ENCODE data around the gene FOXB1.
A peak's percentile ranks its signal among the peaks of the same experiment; 100 is the strongest.

Gene FOXB1

GRCh38 chr15:59999612-60000112 lies 4.4 kb upstream of the FOXB1 start:
- peak overlapping the region; percentile 68 for H3K4me3 ChIP-seq (ENCODE audit: low read depth, low read length)
- peak overlapping the region; percentile 70 for H3K9ac ChIP-seq (ENCODE audit: low read length)
- no peaks in the 10 kb centered on the region for H3K9me3 ChIP-seq (ENCODE audit: control insufficient read depth, insufficient read depth, low read depth, low read length)
- H3K4me1 ChIP-seq (ENCODE audit: control insufficient read depth, insufficient read depth, low read length): peaks cover 46% of the 10 kb centered on the region
- no peaks in the 10 kb centered on the region for H3K36me3 ChIP-seq (ENCODE audit: control insufficient read depth, insufficient read depth, low read length)
- H3K27me3 ChIP-seq (ENCODE audit: control insufficient read depth, insufficient read depth, low read length): peaks cover 98% of the 10 kb centered on the region
- no peak overlapping the region; the same call in 1 of the 2 replicates for H3K27ac ChIP-seq (ENCODE audit: low read depth, low read length)

GRCh38 chr15:60000113-60000823 lies 3.8 kb upstream of the FOXB1 start:
- Histone ChIP-seq H3K4me1 (ENCODE audit: control insufficient read depth, insufficient read depth, low read length) (peaks cover 49% of the 10 kb centered on the region), H3K4me3 (ENCODE audit: low read depth, low read length) (peak overlapping the region; percentile 68), H3K9ac (ENCODE audit: low read length) (peak overlapping the region; percentile 70)

GRCh38 chr15:60000824-60001609 lies 3.1 kb upstream of the FOXB1 start:
- H3K9me3 ChIP-seq (ENCODE audit: control insufficient read depth, insufficient read depth, low read depth, low read length): no peaks in the 10 kb centered on the region
- H3K27me3 ChIP-seq (ENCODE audit: control insufficient read depth, insufficient read depth, low read length): peaks cover 98% of the 10 kb centered on the region
- H3K36me3 ChIP-seq (ENCODE audit: control insufficient read depth, insufficient read depth, low read length): no peaks in the 10 kb centered on the region
- peak overlapping the region; percentile 68 for H3K9ac ChIP-seq (ENCODE audit: low read length)
- H3K4me1 ChIP-seq (ENCODE audit: control insufficient read depth, insufficient read depth, low read length): peaks cover 53% of the 10 kb centered on the region
- peak overlapping the region; percentile 68 for H3K4me3 ChIP-seq (ENCODE audit: low read depth, low read length)
- no peak overlapping the region for H3K27ac ChIP-seq (ENCODE audit: low read depth, low read length)

More at GRCh38 chr15:60000113-60000823, 3.8 kb upstream of the FOXB1 start:
- Histone ChIP-seq H3K27me3 (ENCODE audit: control insufficient read depth, insufficient read depth, low read length) (peaks cover 98% of the 10 kb centered on the region), H3K27ac (ENCODE audit: low read depth, low read length) (no peak overlapping the region; the same call in 1 of the 2 replicates), H3K36me3 (ENCODE audit: control insufficient read depth, insufficient read depth, low read length) (no peaks in the 10 kb centered on the region), H3K9me3 (ENCODE audit: control insufficient read depth, insufficient read depth, low read depth, low read length) (no peaks in the 10 kb centered on the region)

- Histone ChIP-seq H3K4me3 (ENCODE audit: low read depth, low read length) (peak overlapping the region; percentile 68), H3K9ac (ENCODE audit: low read length) (peak overlapping the region; percentile 68), H3K9me3 (ENCODE audit: control insufficient read depth, insufficient read depth, low read depth, low read length) (no peaks in the 10 kb centered on the region), H3K4me1 (ENCODE audit: control insufficient read depth, insufficient read depth, low read length) (peaks cover 52% of the 10 kb centered on the region), H3K36me3 (ENCODE audit: control insufficient read depth, insufficient read depth, low read length) (no peaks in the 10 kb centered on the region), H3K27me3 (ENCODE audit: control insufficient read depth, insufficient read depth, low read length) (peaks cover 92% of the 10 kb centered on the region), H3K27ac (ENCODE audit: low read depth, low read length) (no peak overlapping the region)
Observed at GRCh38 chr15:60001610-60002527, 2.2 kb upstream of the FOXB1 start.

- peaks cover 56% of the 10 kb centered on the region for H3K4me1 ChIP-seq (ENCODE audit: control insufficient read depth, insufficient read depth, low read length)
- no peaks in the 10 kb centered on the region for H3K9me3 ChIP-seq (ENCODE audit: control insufficient read depth, insufficient read depth, low read depth, low read length)
- H3K36me3 ChIP-seq (ENCODE audit: control insufficient read depth, insufficient read depth, low read length): no peaks in the 10 kb centered on the region
- peak overlapping the region; percentile 68 for H3K4me3 ChIP-seq (ENCODE audit: low read depth, low read length)
- no peak overlapping the region for H3K27ac ChIP-seq (ENCODE audit: low read depth, low read length)
- peak overlapping the region; percentile 68 for H3K9ac ChIP-seq (ENCODE audit: low read length)
- peaks cover 85% of the 10 kb centered on the region for H3K27me3 ChIP-seq (ENCODE audit: control insufficient read depth, insufficient read depth, low read length)
Observed at GRCh38 chr15:60002528-60003218, 1.4 kb upstream of the FOXB1 start.

GRCh38 chr15:60003243-60004008 lies 685 bp upstream of the FOXB1 start:
- peaks cover 84% of the 10 kb centered on the region for H3K27me3 ChIP-seq (ENCODE audit: control insufficient read depth, insufficient read depth, low read length)
- no peaks in the 10 kb centered on the region for H3K36me3 ChIP-seq (ENCODE audit: control insufficient read depth, insufficient read depth, low read length)
- peak overlapping the region; percentile 68 for H3K4me3 ChIP-seq (ENCODE audit: low read depth, low read length)
- peak overlapping the region; percentile 18 for H3K9ac ChIP-seq (ENCODE audit: low read length)
- peaks cover 56% of the 10 kb centered on the region for H3K4me1 ChIP-seq (ENCODE audit: control insufficient read depth, insufficient read depth, low read length)
- H3K9me3 ChIP-seq (ENCODE audit: control insufficient read depth, insufficient read depth, low read depth, low read length): no peaks in the 10 kb centered on the region
- H3K27ac ChIP-seq (ENCODE audit: low read depth, low read length): no peak overlapping the region

GRCh38 chr15:60004846-60005351 lies 788 bp downstream of the FOXB1 start:
- Histone ChIP-seq H3K27me3 (ENCODE audit: control insufficient read depth, insufficient read depth, low read length) (peaks cover 83% of the 10 kb centered on the region), H3K36me3 (ENCODE audit: control insufficient read depth, insufficient read depth, low read length) (no peaks in the 10 kb centered on the region), H3K27ac (ENCODE audit: low read depth, low read length) (0 out of 2 replicates have a peak overlapping the region, but pooled peaks have one; percentile 5), H3K4me3 (ENCODE audit: low read depth, low read length) (peak overlapping the region; percentile 68), H3K4me1 (ENCODE audit: control insufficient read depth, insufficient read depth, low read length) (peaks cover 59% of the 10 kb centered on the region), H3K9me3 (ENCODE audit: control insufficient read depth, insufficient read depth, low read depth, low read length) (no peaks in the 10 kb centered on the region), H3K9ac (ENCODE audit: low read length) (peak overlapping the region; percentile 61)

- Histone ChIP-seq H3K9ac (ENCODE audit: low read length) (peak overlapping the region; percentile 61), H3K27ac (ENCODE audit: low read depth, low read length) (no peak overlapping the region; the same call in 1 of the 2 replicates), H3K27me3 (ENCODE audit: control insufficient read depth, insufficient read depth, low read length) (peaks cover 83% of the 10 kb centered on the region), H3K4me3 (ENCODE audit: low read depth, low read length) (peak overlapping the region; percentile 68), H3K4me1 (ENCODE audit: control insufficient read depth, insufficient read depth, low read length) (peaks cover 61% of the 10 kb centered on the region), H3K36me3 (ENCODE audit: control insufficient read depth, insufficient read depth, low read length) (no peaks in the 10 kb centered on the region), H3K9me3 (ENCODE audit: control insufficient read depth, insufficient read depth, low read depth, low read length) (no peaks in the 10 kb centered on the region)
Observed at GRCh38 chr15:60005352-60006202, 1.5 kb downstream of the FOXB1 start.
